Esophagus squamous epithelium (tissue), 5 donors: ENCODE data around the gene RFPL2. TPM values are rescaled to one million over a fixed set of nuclear protein-coding genes. Genes with fewer than 3 reads are reported as not detected.

ENCODE experiments used
- DNase-seq: peaks from one replicate; lab custom pipeline; 2025; lab: John Stamatoyannopoulos, UW
- H3K27ac ChIP-seq, 4 donors: fragments of 200-600 bp; sonication (generic); one replicate each; pipeline ENCODE4 v1.5.1; 2016 to 2019; ENCODE audit warnings: mild to moderate bottlenecking in 1 of 4
- H3K27me3 ChIP-seq, 4 donors: fragments of 200-600 bp; sonication (generic); 1 replicate in 3 of 4; 2 replicates in 1 of 4; pipeline versions ENCODE4 v1.5.1 to v1.6.0; 2017 to 2021; ENCODE audit warnings: antibody characterized with exemption in 1 of 4
- H3K36me3 ChIP-seq, 3 donors: fragments of 200-600 bp; sonication (generic); one replicate each; pipeline ENCODE4 v1.5.1; 2016 to 2019
- H3K4me1 ChIP-seq, 3 donors: fragments of 200-600 bp; sonication (generic); one replicate each; pipeline ENCODE4 v1.5.1; 2017 to 2019
- H3K4me3 ChIP-seq, 4 donors: fragments of 200-600 bp; sonication (generic); 1 replicate in 3 of 4; 2 replicates in 1 of 4; pipeline ENCODE4 v1.5.1; 2016 to 2019; ENCODE audit warnings: mild to moderate bottlenecking in 2 of 4, moderate library complexity in 1 of 4
- H3K9me3 ChIP-seq, 3 donors: fragments of 200-600 bp; sonication (generic); one replicate each; pipeline ENCODE4 v1.5.1; 2016 to 2019
- CTCF ChIP-seq, 6 experiments: fragments of 450-650 bp in 4 of 6; fragments of 200-600 bp in 2 of 6; sonication (generic) in 2 of 6; IDR thresholded peaks; one replicate each; pipeline ENCODE4 v1.5.1; 2016 to 2019; ENCODE audit warnings: antibody characterized with exemption in 6 of 6, mild to moderate bottlenecking in 4 of 6, moderate library complexity in 4 of 6
- POLR2A ChIP-seq, 4 donors: fragments of 450-650 bp; IDR thresholded peaks; one replicate each; pipeline ENCODE4 v1.6.1; 2017; ENCODE audit warnings: antibody characterized with exemption in 4 of 4, mild to moderate bottlenecking in 4 of 4, moderate library complexity in 3 of 4
- WGBS, 2 donors: methylation state at CpG; one replicate each; pipeline ENCODE4 v1.1.5; 2018; 5-methylcytosine and 5-hydroxymethylcytosine counted together
- intact Hi-C: fragments of 100-400 bp; cut with DNase I; formaldehyde crosslinking; loops from one replicate; pipeline ENCODE4 v1.15.0; 2022
- total RNA-seq, 4 donors: library from RNA; depleted of rRNA; stranded (reverse); fragments of >200 nt; gene quantifications; one replicate each; pipeline ENCODE4 v1.1.0, GENCODE V29; 2016
- donor health status: DM: yes; HTN: yes; CAD: no.

Gene RFPL2
- total RNA-seq, 4 donors from 2014 or later: not detected

DNA sequence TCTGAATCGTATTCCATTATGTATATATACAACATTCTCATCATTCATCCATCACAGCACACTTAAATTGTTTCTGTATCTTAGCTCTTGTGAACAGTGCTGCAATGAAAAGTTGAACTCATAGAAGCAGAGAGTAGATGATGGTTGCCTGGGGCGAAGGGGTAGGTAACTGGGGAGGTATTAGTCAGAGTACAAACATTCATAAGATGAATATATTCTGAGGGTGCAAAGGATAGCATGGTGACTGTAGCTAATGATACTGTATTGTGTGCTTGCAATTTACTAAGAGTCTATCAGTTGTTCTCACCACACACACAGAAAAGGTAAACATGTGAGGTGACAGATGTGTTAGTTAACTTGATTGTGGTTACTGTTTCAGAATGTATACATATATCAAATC lies 12.6 kb upstream of the RFPL2 start:
- H3K4me3 ChIP-seq: no peak overlapping the region
- no peaks in the 10 kb centered on the region for H3K36me3 ChIP-seq
- H3K27me3 ChIP-seq: peaks cover 0 to 7% (median 0%) of the 10 kb centered on the region in 4 donors
- DNase-seq: no peak
- no peak for TF ChIP-seq CTCF (IDR thresholded peaks at IDR 0.05)
- TF ChIP-seq POLR2A (IDR thresholded peaks at IDR 0.05): no peak
- intact Hi-C loops: no loop called here
- H3K27ac ChIP-seq: no peak overlapping the region
- no peaks in the 10 kb centered on the region for H3K9me3 ChIP-seq
- H3K4me1 ChIP-seq: no peaks in the 10 kb centered on the region
- WGBS, 2 donors: 48 to 54% methylated on average over 2 of the region's 2 CpGs

- H3K4me1 ChIP-seq: no peaks in the 10 kb centered on the region
- no peaks in the 10 kb centered on the region for H3K9me3 ChIP-seq
- WGBS, 2 donors: 82 to 85% methylated on average over 10 of the region's 10 CpGs
- TF ChIP-seq CTCF (IDR thresholded peaks at IDR 0.05) (no peak), POLR2A (IDR thresholded peaks at IDR 0.05) (no peak)
- no peak overlapping the region for H3K27ac ChIP-seq
- peaks cover 0 to 12% (median 0%) of the 10 kb centered on the region in 4 donors for H3K27me3 ChIP-seq
- no peak overlapping the region for H3K4me3 ChIP-seq
- H3K36me3 ChIP-seq: no peaks in the 10 kb centered on the region
- intact Hi-C loops: no loop called here
- no peak for DNase-seq
Measured at GRCh38 chr22:32216911-32217310, 12.0 kb upstream of the RFPL2 start.

DNA sequence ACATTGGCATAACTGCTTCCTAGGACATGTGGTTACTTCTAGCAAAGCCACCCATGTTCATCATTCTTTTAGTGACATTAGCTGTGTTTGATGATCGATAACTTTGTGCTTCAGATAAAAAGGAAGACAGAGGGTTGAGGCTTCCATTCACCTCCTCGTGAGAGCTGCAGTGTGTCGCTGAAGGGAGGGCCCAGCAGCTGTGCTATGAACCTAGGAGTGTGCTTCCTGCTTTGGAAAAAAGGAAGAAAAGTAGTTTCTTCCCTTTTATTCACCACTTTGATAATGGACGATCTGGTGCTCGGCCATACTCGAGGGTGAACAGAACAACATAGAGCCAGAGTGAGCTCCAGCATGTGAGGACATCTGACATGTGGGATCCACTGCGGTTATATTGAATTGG lies 6.1 kb upstream of the RFPL2 start:
- peaks cover 0 to 16% (median 0%) of the 10 kb centered on the region in 4 donors for H3K27me3 ChIP-seq
- no peak for TF ChIP-seq POLR2A (IDR thresholded peaks at IDR 0.05)
- TF ChIP-seq CTCF (IDR thresholded peaks at IDR 0.05): no peak
- no peaks in the 10 kb centered on the region for H3K36me3 ChIP-seq
- WGBS, 2 donors: 69 to 79% methylated on average over 7 of the region's 7 CpGs
- DNase-seq: no peak
- no peak overlapping the region for H3K27ac ChIP-seq
- no peaks in the 10 kb centered on the region for H3K9me3 ChIP-seq
- H3K4me1 ChIP-seq: no peaks in the 10 kb centered on the region
- H3K4me3 ChIP-seq: no peak overlapping the region
- intact Hi-C loops: no loop called here

DNA sequence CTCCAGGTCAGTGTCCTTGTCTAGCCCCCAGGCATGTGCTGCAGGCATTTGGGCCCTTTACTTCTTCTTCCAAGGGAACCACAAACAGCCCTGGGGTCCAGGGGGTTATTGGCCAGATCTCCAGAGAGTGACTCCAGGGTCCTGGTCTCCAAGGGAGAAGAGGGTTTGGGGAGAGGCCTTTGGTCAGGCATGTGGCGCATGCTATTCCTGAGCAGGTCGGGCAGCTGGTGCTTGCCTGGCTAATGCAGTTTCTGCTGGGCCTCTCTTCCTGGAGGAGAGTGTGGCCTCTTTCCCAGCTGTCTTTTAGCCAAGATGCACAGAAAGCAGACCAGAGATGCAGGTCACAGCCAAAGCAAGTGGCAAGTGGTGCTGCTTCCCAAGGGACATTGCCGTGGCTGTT lies 3.8 kb upstream of the RFPL2 start:
- intact Hi-C loops: loop anchor here (10.0 kb wide), 1 partner anchor 234 kb away; no protein-coding TSS in a partner anchor

More for the DNA sequence above, 3.8 kb upstream of the RFPL2 start:
- Histone ChIP-seq H3K27ac (no peak overlapping the region), H3K9me3 (no peaks in the 10 kb centered on the region), H3K36me3 (no peaks in the 10 kb centered on the region), H3K4me1 (peaks cover 0 to 8% (median 0%) of the 10 kb centered on the region in 3 donors), H3K4me3 (no peak overlapping the region), H3K27me3 (peaks cover 0 to 39% (median 2%) of the 10 kb centered on the region in 4 donors)
- DNase-seq: no peak
- no peak for TF ChIP-seq CTCF (IDR thresholded peaks at IDR 0.05)
- no peak for TF ChIP-seq POLR2A (IDR thresholded peaks at IDR 0.05)
- 100% methylated on average over 1 of the region's 3 CpGs; no CpG with 5 or more reads in 1 of the 2 donors for WGBS, 2 donors
